Activated naive CD4-positive, alpha-beta T cell (primary cell): ENCODE measurements around the gene SERPINA5.
"Not testable (repeated sequence)": the region's sequence is repeated elsewhere in the genome, so short reads cannot be mapped to it uniquely, and the experiment has no call there.

Source experiments
- DNase-seq, 4 experiments: peaks; one replicate each; lab custom pipeline; 2025; lab: John Stamatoyannopoulos, UW

The SERPINA5 gene

GRCh38 chr14:94598816-94599655 lies 17.8 kb downstream of the SERPINA5 start:
- no peak for DNase-seq

- DNase-seq: no peak
Observed at GRCh38 chr14:94599656-94600004, 18.4 kb downstream of the SERPINA5 start.

GRCh38 chr14:94600148-94600545 lies 18.9 kb downstream of the SERPINA5 start:
- no peak for DNase-seq

GRCh38 chr14:94601884-94602391 lies 20.7 kb downstream of the SERPINA5 start:
- DNase-seq: no peak

- no peak for DNase-seq
Observed at GRCh38 chr14:94602722-94603121, 21.5 kb downstream of the SERPINA5 start.

GRCh38 chr14:94605361-94605760 lies 24.1 kb downstream of the SERPINA5 start:
- no peak for DNase-seq

- DNase-seq: not testable (repeated sequence)
Observed at GRCh38 chr14:94608966-94609365, 27.7 kb downstream of the SERPINA5 start.

GRCh38 chr14:94611179-94611578 lies 30.0 kb downstream of the SERPINA5 start:
- no peak for DNase-seq

GRCh38 chr14:94612174-94612573 lies 30.9 kb downstream of the SERPINA5 start, which contains the start of gene SERPINA3:
TSS of gene SERPINA3 (plus strand) at chr14:94612391. CDS start at chr14:94614442, 2,051 bp downstream.
- DNase-seq: no peak

- DNase-seq: no peak
Observed at GRCh38 chr14:94612580-94613554, 31.6 kb downstream of the SERPINA5 start.

GRCh38 chr14:94613720-94614644 lies 32.8 kb downstream of the SERPINA5 start:
- no peak for DNase-seq

- DNase-seq: no peak
Observed at GRCh38 chr14:94614802-94615201, 33.6 kb downstream of the SERPINA5 start.

- no peak for DNase-seq
Observed at GRCh38 chr14:94615254-94615653, 34.0 kb downstream of the SERPINA5 start.

- DNase-seq: no peak
Observed at GRCh38 chr14:94615823-94616570, 34.8 kb downstream of the SERPINA5 start.

GRCh38 chr14:94617366-94617941 lies 36.2 kb downstream of the SERPINA5 start:
- no peak for DNase-seq

- no peak for DNase-seq
Observed at GRCh38 chr14:94617988-94618822, 37.0 kb downstream of the SERPINA5 start.

GRCh38 chr14:94619297-94619696 lies 38.1 kb downstream of the SERPINA5 start:
- DNase-seq: no peak

- no peak for DNase-seq
Observed at GRCh38 chr14:94620597-94620996, 39.4 kb downstream of the SERPINA5 start.
